Activated CD4-positive, alpha-beta T cell treated with anti-CD3 and anti-CD28 coated beads, Interleukin-2, amount 50 U/mL, for 24 hours (primary cell): Measurements from ENCODE around the gene ECE2.

Experiments used
- DNase-seq, 2 donors: peaks; one replicate each; pipeline ENCODE4 v3.0.0-alpha.2; 2020; ENCODE audit warnings: low read depth in 1 of 2, low spot score in 1 of 2

The ECE2 gene

GRCh38 chr3:184311633-184312032, 35.8 kb downstream of the ECE2 start:
- DNase-seq, result no peak

- DNase-seq, result peak; percentile 82 to 87
These were observed 38.5 kb downstream of the ECE2 start, which contains the start of gene EIF4G1 for GRCh38 chr3:184314363-184314699. Gene EIF4G1, plus strand, starts transcription at chr3:184314606. Its CDS starts 1,191 bp downstream, at chr3:184315797.

DNA sequence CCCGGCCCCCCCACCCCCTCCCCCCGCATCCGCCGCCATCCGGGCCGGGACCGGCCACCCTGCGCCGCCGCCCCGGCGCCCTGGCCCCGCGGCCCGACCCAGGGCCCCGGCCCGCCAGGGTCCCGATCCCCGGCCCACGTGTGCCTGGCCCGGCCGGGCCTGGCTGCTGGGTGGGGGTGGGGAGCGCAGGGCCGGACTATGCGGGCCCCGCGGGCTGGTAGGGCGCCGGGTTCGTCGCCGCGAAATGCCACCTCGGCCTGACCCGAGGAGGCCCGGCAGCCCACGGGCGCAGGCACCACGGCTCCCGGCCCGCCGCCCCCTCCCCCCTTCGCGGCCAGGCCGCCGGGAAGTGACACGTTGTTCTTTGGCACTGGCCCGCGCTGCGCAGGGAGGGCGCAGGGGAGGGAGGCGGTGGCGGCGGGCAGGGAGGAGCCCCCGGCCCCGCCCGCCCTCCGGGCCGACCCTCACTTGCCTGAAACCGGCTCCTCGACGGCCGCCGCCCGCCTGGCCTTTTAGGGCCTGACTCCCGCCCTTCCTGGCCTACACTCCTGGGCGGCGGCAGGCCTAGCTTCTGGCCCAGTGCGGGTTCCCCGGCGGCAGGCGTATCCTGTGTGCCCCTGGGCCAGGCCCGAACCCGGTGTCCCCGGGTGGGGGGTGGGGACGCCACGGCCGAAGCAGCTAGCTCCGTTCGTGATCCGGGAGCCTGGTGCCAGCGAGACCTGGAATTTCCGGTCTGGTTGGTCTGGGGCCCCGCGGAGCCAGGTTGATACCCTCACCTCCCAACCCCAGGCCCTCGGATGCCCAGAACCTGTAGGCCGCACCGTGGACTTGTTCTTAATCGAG, 39.1 kb downstream of the ECE2 start:
- DNase-seq, result peak in 1 of 2 donors; percentile 36

DNA sequence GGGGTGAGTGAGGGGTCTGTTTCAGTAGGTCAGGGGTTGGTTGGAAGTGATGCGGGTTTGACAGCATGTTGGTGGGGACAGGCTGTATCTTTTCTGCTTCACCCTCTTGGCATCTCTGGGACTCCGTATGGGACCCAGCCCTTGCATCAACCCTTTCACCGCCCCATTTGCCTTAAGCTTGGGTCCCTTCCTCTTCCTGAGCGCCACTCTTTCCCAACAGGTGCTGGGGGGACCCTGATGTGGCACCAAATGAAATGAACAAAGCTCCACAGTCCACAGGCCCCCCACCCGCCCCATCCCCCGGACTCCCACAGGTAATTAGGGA, 39.7 kb downstream of the ECE2 start:
- no peak for DNase-seq

DNA sequence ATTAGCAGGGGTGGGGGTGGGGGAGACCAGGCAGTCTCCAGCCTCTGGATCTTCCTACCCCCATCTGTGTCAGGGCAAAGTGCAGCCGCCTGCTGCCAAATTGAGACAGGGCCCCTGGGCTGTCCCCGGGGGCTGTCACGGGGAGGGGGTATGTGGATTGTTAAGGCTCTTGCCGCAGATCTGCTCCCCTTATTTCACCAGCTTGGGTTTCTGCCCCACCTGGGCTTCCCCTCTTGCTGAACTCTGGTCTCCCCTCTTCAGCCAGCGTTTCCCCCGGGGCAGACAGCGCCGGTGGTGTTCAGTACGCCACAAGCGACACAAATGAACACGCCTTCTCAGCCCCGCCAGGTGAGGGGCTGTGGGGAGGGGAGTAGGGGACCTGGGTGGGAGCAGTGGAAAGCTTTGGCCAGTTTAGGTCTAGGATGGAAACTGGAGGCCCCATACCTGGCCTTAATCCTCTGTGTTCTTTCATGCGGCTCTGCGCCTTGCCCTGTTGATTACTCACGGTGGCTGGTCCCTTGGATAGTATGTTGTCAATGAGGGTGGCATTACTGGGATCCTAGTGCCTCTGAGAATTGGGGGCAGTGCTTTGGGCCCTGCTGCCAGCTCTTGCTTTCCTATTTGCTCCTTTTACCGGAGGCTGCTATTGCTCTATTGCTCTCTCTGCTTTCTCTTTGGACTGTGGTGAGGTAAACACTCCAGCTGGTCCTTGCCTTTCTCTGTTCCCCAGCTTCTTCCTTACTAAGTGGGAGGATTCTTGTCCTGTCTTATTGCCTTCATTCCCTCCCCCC, 40.2 kb downstream of the ECE2 start:
- no peak for DNase-seq

DNA sequence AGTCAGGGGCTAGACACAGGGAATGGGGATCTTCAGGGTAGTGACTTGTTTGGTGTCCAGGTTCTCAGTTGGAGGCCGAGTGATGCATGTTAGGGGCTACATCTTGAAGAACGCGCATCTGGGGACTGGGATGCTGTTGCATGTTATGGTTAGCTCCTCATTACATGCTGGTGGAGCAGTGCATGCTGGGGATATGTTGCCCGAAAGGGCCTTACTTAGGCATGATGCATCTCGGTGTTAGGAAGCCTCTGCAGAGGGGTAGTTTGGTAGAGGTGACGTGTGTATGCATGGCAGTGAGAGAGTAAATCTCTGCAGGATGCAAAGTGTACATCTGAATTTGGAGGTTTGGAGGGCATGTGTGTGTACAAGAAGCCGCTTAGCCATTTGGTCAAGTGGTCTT, 41.0 kb downstream of the ECE2 start:
- DNase-seq, result no peak

DNA sequence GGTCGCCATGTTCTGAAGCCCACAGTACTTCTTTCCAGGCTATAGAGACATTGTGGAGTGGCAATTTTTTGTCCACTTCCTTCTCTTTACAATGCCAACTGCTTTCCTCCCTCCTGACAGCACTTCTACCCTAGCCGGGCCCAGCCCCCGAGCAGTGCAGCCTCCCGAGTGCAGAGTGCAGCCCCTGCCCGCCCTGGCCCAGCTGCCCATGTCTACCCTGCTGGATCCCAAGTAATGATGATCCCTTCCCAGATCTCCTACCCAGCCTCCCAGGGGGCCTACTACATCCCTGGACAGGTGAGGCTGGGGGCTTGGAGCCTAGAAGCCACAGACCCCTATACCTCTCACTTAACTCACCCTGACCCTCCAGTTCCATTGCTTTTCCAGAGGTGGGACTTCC, 41.4 kb downstream of the ECE2 start:
- no peak for DNase-seq

- DNase-seq, result no peak
These were observed 44.3 kb downstream of the ECE2 start for GRCh38 chr3:184320104-184320445.

GRCh38 chr3:184321666-184322065, 45.8 kb downstream of the ECE2 start:
- DNase-seq, result no peak

GRCh38 chr3:184322731-184323487, 47.1 kb downstream of the ECE2 start:
- no peak for DNase-seq

DNA sequence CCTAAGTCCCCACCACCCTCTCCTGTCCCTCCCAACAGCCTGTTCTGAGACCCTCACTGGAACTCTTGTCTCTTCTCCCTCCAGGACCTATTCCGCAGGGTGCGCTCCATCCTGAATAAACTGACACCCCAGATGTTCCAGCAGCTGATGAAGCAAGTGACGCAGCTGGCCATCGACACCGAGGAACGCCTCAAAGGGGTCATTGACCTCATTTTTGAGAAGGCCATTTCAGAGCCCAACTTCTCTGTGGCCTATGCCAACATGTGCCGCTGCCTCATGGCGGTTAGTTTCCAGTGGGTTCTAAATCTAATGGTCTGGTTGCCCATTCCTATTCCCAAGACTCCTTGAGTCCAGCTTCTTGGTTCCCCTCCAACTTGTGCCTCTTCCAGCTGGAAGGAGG, 47.9 kb downstream of the ECE2 start:
- DNase-seq, result no peak

- DNase-seq, result no peak
These were observed 49.4 kb downstream of the ECE2 start for GRCh38 chr3:184325269-184325668.

- peak in 1 of 2 donors; percentile 42 for DNase-seq
These were observed 50.0 kb downstream of the ECE2 start for GRCh38 chr3:184325715-184326369.

- no peak for DNase-seq
These were observed 51.3 kb downstream of the ECE2 start for GRCh38 chr3:184327171-184327570.

DNA sequence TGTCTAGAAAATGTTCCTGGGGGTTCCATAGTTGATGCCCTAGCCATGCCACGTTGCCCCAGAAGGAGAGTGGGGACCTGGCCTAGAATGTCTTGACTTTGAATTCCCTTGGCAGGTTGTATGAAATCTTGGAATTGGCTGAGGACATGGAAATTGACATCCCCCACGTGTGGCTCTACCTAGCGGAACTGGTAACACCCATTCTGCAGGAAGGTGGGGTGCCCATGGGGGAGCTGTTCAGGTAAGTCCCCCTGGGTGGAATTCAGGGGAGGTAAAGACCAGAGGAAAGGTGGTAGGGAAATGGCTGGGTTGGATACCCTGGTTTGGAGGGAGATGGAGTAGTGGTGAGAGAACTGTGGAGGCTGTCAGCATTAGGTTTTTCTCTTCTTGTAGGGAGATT, 52.7 kb downstream of the ECE2 start:
- no peak for DNase-seq

- DNase-seq, result no peak
These were observed 56.7 kb downstream of the ECE2 start for GRCh38 chr3:184332370-184333090.

- DNase-seq, result no peak
These were observed 57.4 kb downstream of the ECE2 start for GRCh38 chr3:184333190-184333589.

DNA sequence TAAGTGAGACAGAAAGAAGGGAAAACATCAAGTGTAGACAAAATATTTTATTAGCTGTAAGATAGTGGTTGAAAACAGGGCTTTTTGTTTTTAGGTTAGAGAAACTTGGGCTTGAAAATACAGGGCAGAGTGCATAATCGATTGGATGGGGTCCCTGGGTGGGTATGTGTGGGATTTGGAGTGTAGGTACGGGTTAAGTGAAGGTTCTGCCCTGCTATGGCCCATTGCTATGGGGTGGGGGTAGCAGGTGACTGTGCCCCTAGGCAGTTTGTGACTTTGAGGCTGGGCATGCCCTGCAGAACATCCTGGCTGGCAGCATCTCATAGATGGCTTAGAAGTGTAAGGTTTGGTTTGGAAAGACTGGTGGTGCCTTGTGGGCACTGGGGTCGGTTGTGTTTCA, 57.9 kb downstream of the ECE2 start:
- DNase-seq, result no peak

DNA sequence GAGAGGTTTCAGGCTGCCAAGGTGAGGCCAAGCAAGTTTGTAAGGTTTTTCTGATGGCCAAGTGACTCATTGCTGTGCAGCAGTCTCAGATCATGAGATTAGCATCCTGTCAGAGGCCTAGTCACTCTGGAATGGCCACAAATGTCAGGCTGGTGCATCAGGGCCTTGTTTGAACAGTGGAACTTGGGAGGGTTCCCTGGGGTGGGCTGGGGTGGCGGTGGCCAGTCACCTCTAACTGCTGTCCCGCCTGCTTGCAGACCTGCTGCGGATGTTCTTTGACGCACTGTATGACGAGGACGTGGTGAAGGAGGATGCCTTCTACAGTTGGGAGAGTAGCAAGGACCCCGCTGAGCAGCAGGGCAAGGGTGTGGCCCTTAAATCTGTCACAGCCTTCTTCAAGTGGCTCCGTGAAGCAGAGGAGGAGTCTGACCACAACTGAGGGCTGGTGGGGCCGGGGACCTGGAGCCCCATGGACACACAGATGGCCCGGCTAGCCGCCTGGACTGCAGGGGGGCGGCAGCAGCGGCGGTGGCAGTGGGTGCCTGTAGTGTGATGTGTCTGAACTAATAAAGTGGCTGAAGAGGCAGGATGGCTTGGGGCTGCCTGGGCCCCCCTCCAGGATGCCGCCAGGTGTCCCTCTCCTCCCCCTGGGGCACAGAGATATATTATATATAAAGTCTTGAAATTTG, 58.8 kb downstream of the ECE2 start:
- peak in 1 of 2 donors; percentile 31 for DNase-seq

- DNase-seq, result no peak
These were observed 59.5 kb downstream of the ECE2 start for GRCh38 chr3:184335291-184335660.
